Activated T-helper 17 cell treated with anti-CD3 and anti-CD28 coated beads, Interleukin-2, amount 50 U/mL, for 72 hours (primary cell): ENCODE data around the gene NEU3. TPM values are rescaled to one million over a fixed set of nuclear protein-coding genes. Genes with fewer than 3 reads are reported as not detected.
"Not testable (repeated sequence)": the region's sequence is repeated elsewhere in the genome, so short reads cannot be mapped to it uniquely, and the experiment has no call there.

Experiments
- ATAC-seq: fragments of 150-1000 bp; cut with Tn5 transposase; replicated peaks from 2 replicates; pipeline ENCODE4 v1.10.0; 2021; ENCODE audit warnings: mild to moderate bottlenecking, moderate library complexity
- H3K27ac Mint-ChIP-seq: one replicate; pipeline ENCODE4 v1.8.0; 2022; ENCODE audit warnings: mixed read lengths
- H3K27me3 Mint-ChIP-seq: one replicate; pipeline ENCODE4 v1.8.0; 2022; ENCODE audit warnings: mixed read lengths
- H3K36me3 Mint-ChIP-seq: one replicate; pipeline ENCODE4 v1.8.0; 2022; ENCODE audit warnings: low read depth, mild to moderate bottlenecking, mixed read lengths
- H3K4me1 Mint-ChIP-seq: one replicate; pipeline ENCODE4 v1.8.0; 2022; ENCODE audit warnings: mixed read lengths
- H3K4me3 Mint-ChIP-seq: one replicate; pipeline ENCODE4 v1.8.0; 2022; ENCODE audit warnings: mild to moderate bottlenecking, mixed read lengths
- H3K9me3 Mint-ChIP-seq: one replicate; pipeline ENCODE4 v1.8.0; 2022; ENCODE audit warnings: mixed read lengths
- total RNA-seq, 2 donors: library from RNA; stranded (reverse); gene quantifications; one replicate each; pipeline ENCODE4 v1.2.3, GENCODE V29; 2022

NEU3 gene
- total RNA-seq, 2 donors from 2014 or later: 19.5 to 26.4 TPM

DNA sequence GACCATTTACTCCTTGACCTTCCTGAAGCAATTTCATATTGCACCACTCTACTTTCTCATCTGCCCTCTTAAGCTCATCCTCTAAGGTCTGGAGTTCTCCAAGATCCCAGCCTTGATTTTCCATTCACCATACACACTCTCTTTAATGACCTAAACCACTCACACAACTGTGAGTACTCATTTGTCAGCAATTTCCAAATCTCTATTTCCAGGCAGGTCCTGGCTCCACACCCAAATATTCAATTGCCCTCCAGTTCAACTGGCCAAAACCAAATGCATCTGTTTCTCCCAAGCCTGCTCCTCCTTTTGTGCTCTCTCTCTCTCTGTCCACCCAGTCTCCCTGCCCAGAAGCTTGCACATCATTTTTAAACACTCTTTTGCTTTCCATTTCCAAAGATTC lies 39.6 kb downstream of the NEU3 start:
- Mint-ChIP-seq H3K36me3 (no peaks in the 10 kb centered on the region), H3K27ac (peak overlapping the region; percentile 16), H3K27me3 (no peaks in the 10 kb centered on the region), H3K4me3 (no peak overlapping the region), H3K4me1 (no peaks in the 10 kb centered on the region), H3K9me3 (no peaks in the 10 kb centered on the region)
- ATAC-seq: no peak

DNA sequence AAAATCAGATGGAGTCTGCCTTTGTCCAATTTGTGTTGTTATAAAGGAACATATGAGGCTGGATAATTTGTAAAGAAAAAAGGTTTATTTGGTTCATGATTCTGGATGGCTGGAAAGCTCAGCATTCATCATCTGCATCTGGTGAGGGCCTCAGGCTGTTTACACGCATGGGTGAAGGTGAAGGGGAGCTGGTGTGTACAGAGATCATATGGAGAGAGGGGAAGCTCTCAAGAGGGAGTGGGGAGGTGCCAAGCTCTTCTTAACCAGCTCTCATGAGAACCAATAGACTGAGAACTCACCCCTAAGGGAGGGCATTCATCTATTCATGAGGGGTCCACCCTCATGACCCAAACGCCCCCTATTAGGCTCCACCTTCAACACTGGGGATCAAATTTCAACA lies 40.0 kb downstream of the NEU3 start:
- peak overlapping the region; percentile 16 for H3K27ac Mint-ChIP-seq

DNA sequence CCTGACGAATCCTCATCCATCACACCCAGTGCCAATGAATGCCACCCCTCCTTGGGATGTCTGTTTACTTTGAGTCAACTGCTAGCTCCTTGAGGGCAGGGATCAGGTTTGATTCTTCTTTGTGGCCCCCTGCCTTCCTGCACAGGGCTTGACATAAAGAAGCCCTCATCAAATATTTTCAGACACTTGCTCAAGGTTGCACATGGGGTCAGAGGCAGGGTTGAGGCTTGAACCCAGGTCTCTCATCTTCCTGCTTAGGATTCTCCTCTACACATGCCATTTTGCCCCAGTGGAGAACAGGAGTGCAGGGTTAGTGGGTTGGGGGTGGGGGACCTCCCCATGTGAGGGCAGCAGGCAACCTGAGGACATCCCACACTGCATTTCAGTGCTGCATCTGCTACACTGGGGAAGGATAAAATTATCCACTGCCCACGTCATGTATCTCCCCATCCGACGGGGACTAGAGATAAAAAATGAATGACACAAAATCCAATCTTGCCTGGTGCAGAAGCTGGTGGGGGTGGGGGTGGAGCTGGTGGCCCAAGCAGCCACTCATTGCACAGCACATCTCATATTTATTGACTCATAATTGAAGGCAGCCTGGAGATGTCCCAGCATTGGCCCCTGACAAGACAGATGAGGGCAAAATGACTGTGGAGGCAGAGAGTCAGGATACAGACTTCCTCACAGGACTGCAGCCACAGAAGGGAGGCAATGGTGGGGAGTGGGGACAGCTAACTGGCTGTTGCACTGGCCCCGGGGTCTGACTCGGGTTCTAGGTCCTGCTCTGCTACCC lies 41.3 kb downstream of the NEU3 start:
- no peaks in the 10 kb centered on the region for H3K36me3 Mint-ChIP-seq
- no peaks in the 10 kb centered on the region for H3K27me3 Mint-ChIP-seq
- H3K4me3 Mint-ChIP-seq: no peak overlapping the region
- H3K27ac Mint-ChIP-seq: no peak overlapping the region
- no peaks in the 10 kb centered on the region for H3K4me1 Mint-ChIP-seq
- no peaks in the 10 kb centered on the region for H3K9me3 Mint-ChIP-seq
- no peak for ATAC-seq

More for the DNA sequence above, 40.0 kb downstream of the NEU3 start:
- Mint-ChIP-seq H3K36me3 (no peaks in the 10 kb centered on the region), H3K4me1 (no peaks in the 10 kb centered on the region), H3K27me3 (no peaks in the 10 kb centered on the region), H3K4me3 (no peak overlapping the region), H3K9me3 (no peaks in the 10 kb centered on the region)
- no peak for ATAC-seq

DNA sequence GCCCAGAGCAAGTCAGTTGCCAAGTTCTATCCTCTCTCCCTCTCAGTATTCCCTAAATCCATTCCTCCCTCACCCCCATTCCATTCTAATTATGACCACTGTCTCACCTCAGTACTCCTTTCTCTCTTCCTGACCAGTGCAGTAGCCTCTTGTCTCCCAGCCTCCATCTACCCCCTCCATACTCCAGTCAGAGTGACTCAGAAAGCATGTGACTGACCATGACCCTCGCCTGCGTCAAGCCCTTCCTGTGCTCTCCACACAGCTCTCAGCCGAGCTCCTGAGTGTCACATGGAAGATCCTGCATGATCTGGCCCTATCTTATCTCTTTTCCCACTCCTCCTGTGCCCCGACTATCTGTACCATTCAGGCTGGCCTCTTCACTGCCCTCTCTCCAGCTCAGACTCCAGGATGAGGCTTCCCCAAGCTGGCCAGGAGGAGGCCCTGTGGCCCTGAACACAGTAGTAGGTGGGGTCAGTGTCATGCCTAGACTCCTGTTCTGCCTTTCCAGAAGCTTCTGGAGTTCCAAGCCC lies 42.6 kb downstream of the NEU3 start:
- Mint-ChIP-seq H3K27ac (no peak overlapping the region), H3K36me3 (no peaks in the 10 kb centered on the region), H3K27me3 (no peaks in the 10 kb centered on the region), H3K4me1 (no peaks in the 10 kb centered on the region), H3K4me3 (no peak overlapping the region), H3K9me3 (no peaks in the 10 kb centered on the region)
- ATAC-seq: no peak

DNA sequence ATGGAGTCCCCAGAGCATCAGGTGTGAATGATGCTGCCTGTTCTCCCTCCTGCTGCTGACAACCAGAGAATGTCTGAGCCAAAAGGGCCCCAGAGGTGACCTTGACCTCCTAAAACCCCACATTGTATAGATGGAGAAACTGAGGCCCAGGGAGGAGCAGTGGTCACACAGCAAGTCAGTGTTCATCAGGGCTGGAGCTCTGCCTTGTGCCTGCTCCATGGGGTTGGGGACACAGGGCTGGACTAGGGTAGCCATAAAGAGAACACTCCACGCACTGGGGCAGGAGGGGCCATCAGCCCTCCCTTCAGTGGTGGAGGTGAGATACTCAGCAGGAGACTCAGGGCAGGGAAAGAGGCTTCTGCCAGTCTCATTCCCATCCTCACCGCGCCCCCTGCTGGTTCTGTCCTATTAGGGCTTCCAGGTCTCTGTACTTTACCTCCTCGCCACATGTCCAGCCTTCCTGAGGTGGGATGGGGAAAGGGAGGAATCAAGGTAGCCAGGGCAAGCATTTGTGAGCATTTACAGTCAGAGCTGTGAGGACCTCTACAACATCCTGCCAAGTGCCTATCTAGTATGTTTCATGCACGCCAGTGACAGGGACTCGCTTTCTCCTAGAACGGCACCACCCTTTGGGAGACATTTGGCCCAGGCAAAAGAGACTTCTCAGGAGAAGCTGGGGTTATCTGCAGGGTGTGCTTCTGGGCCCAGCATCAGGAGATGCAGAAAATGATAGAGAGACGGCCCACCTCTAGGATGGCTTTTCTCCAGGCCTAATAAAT lies 43.2 kb downstream of the NEU3 start:
- no peaks in the 10 kb centered on the region for H3K4me1 Mint-ChIP-seq
- no peaks in the 10 kb centered on the region for H3K9me3 Mint-ChIP-seq
- ATAC-seq: peak; percentile 70
- no peak overlapping the region for H3K27ac Mint-ChIP-seq
- no peaks in the 10 kb centered on the region for H3K27me3 Mint-ChIP-seq
- no peak overlapping the region for H3K4me3 Mint-ChIP-seq
- H3K36me3 Mint-ChIP-seq: no peaks in the 10 kb centered on the region

DNA sequence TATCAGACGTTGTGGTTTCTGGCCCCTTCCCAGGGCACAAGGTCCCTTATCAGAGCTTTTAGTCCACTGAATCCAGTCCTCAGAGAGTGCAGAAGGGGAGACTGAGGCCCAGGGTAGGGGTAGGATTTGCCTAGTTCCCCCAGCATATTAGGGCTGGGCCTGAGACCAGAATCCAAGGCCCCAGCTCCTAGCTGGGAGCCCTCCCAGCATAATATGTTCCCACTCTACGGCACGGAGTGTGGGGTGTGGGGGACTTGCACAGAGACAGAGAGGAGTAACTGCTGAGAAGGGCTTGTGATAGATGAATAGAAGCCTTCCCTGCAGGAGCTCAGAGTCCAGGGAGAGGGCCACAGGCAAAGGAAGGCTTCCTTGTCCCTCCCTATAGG lies 43.8 kb downstream of the NEU3 start:
- Mint-ChIP-seq H3K4me1 (no peaks in the 10 kb centered on the region), H3K36me3 (no peaks in the 10 kb centered on the region), H3K27me3 (no peaks in the 10 kb centered on the region), H3K4me3 (no peak overlapping the region), H3K9me3 (no peaks in the 10 kb centered on the region), H3K27ac (no peak overlapping the region)
- no peak for ATAC-seq

DNA sequence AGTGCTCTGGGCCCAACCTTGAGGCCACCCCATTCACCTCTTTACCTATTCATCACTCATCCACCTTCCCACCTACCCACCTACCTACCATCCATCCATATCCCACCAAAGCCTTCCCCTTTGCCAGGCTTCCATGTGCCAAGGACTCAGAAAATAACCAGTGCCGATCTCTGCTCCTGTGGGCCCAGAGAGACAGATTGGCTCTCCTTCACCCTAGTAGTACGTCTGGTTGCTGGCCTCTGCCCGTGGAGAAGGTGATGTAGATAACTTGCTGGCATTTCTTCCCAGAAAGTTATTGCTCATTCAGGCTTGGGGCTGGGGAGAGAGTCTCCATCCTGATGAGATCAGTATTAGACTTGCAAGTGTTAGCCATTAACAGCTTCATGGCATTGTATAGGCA lies 45.2 kb downstream of the NEU3 start:
- Mint-ChIP-seq H3K27ac (no peak overlapping the region), H3K36me3 (no peaks in the 10 kb centered on the region), H3K4me3 (no peak overlapping the region), H3K9me3 (no peaks in the 10 kb centered on the region), H3K4me1 (no peaks in the 10 kb centered on the region), H3K27me3 (no peaks in the 10 kb centered on the region)
- no peak for ATAC-seq

DNA sequence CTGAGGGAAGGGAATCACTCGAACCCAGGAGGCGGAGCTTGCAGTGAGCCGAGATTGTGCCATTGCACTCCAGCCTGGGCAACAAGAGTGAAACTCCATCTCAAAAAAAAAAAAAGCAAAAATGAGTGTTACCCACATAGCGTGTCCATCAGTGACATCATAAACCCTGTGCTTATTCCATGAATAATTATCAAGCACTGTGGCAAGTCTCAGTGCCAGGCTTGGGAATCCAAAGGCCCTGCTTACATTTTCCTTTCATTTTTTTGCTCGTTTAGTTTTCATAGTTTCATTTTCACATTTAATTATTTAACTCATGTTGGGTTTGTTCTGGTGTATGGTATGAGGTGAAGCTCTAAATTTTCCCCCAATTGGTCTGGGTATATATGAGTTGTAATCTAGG lies 46.5 kb downstream of the NEU3 start:
- no peaks in the 10 kb centered on the region for H3K4me1 Mint-ChIP-seq
- no peaks in the 10 kb centered on the region for H3K9me3 Mint-ChIP-seq
- no peak overlapping the region for H3K4me3 Mint-ChIP-seq
- no peak for ATAC-seq
- no peaks in the 10 kb centered on the region for H3K36me3 Mint-ChIP-seq
- H3K27me3 Mint-ChIP-seq: no peaks in the 10 kb centered on the region
- H3K27ac Mint-ChIP-seq: no peak overlapping the region

DNA sequence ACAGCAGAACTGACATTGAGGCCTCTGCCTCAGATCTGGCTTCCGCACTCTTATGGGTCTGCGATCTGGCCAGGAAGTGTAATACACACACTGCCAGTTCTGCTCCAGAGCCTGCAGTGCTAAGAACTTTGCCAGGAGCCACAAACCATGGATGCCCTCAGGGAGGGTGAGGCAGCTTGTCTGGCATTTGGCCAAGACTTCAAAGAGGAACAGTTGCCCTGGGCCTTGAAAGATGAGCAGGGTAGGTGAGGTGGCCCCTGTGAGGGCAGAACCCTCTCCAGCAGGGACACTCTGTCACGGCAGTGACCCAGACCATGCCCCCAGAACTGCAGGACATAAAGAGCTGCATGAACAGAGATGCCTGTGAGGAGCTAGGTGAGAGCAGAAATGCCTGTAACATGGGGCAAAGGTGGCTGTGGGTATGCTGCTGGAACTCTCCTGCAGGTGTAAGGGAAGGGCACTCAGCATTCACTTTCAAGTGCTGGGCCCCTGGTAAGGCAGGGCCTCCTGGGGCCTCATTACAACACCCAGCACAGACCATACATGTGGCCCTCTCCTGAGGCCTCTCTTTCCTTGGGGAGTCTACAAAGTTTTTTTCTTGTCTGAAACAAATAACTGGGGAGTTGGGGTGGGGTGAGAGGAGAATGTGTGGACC lies 47.3 kb downstream of the NEU3 start:
- ATAC-seq: no peak
- Mint-ChIP-seq H3K27me3 (peaks cover 4% of the 10 kb centered on the region), H3K9me3 (peaks cover 4% of the 10 kb centered on the region), H3K4me1 (no peaks in the 10 kb centered on the region), H3K36me3 (no peaks in the 10 kb centered on the region), H3K4me3 (no peak overlapping the region), H3K27ac (no peak overlapping the region)

DNA sequence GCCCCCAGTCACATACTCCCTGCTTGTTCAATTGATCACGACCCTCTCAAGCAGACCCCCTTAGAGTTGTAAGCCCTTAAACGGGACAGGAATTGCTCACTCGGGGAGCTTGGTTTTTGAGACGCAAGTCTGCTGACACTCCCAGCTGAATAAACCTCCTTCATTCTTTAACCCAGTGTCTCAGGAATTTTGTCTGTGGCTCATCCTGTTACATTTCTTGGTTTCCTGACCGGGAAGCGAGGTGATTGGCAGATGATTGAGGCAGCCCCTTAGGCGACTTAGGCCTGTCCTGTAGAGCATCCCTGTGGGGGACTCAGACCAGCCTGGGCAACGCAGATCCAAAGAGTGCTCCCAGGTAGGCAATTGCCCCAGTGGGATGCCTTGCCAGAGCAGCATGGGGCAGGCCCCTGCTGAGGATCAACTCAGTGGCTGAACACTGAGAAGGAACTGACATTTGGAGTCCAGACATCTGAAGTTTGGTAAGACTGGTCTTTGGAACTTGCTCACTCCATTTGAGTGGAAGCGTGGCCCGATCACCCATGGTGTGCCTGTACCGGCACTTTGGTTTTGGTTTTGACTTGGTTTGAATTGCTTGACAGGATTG lies 51.5 kb downstream of the NEU3 start:
- Mint-ChIP-seq H3K9me3 (peaks cover 6% of the 10 kb centered on the region), H3K27me3 (peaks cover 7% of the 10 kb centered on the region), H3K36me3 (no peaks in the 10 kb centered on the region), H3K4me1 (no peaks in the 10 kb centered on the region), H3K27ac (no peak overlapping the region), H3K4me3 (no peak overlapping the region)
- no peak for ATAC-seq

DNA sequence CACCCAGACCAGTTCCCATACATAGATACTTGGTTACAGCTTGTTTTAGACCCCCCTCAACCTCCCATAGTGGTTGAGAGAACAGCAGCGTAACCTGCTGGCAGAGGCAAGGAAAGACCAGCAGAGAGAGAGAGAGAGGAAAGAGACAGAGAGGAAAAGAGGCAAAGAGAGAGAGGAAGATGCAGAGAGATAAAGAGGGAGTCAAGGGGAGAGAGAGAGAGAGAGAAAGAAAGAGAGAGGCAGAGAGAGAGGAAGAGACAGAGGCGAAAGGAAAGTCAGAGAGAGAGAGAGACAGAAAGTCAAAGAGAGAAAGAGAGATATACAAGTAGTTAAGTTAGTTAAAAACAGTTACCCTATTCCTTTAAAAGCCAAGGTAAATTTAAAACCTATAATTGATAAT lies 52.5 kb downstream of the NEU3 start:
- peaks cover 7% of the 10 kb centered on the region for H3K27me3 Mint-ChIP-seq
- H3K27ac Mint-ChIP-seq: no peak overlapping the region
- no peak for ATAC-seq
- H3K9me3 Mint-ChIP-seq: peaks cover 6% of the 10 kb centered on the region
- no peak overlapping the region for H3K4me3 Mint-ChIP-seq
- no peaks in the 10 kb centered on the region for H3K4me1 Mint-ChIP-seq
- H3K36me3 Mint-ChIP-seq: no peaks in the 10 kb centered on the region

DNA sequence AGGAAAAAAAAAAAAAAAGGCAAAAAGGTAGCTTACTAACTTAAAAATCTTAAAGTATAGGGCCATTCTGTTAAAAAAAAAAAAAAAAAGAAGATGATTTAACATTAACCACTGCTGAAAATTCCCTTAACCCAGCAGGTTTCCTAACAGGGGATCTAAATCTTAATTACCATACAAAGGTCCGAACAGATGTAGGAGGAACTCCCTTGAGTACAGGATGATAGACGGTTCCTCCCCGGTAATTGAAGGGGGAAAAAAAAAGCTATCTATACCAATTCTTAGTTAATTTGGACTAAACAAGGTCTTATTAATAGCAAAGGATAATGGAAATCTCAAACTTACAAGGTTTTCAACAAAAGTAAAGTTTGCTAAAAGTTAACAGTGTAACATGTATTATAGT lies 53.1 kb downstream of the NEU3 start:
- not testable (repeated sequence) for H3K9me3 Mint-ChIP-seq, ATAC-seq, H3K4me3 Mint-ChIP-seq, H3K36me3 Mint-ChIP-seq, H3K27me3 Mint-ChIP-seq, H3K4me1 Mint-ChIP-seq, H3K27ac Mint-ChIP-seq

DNA sequence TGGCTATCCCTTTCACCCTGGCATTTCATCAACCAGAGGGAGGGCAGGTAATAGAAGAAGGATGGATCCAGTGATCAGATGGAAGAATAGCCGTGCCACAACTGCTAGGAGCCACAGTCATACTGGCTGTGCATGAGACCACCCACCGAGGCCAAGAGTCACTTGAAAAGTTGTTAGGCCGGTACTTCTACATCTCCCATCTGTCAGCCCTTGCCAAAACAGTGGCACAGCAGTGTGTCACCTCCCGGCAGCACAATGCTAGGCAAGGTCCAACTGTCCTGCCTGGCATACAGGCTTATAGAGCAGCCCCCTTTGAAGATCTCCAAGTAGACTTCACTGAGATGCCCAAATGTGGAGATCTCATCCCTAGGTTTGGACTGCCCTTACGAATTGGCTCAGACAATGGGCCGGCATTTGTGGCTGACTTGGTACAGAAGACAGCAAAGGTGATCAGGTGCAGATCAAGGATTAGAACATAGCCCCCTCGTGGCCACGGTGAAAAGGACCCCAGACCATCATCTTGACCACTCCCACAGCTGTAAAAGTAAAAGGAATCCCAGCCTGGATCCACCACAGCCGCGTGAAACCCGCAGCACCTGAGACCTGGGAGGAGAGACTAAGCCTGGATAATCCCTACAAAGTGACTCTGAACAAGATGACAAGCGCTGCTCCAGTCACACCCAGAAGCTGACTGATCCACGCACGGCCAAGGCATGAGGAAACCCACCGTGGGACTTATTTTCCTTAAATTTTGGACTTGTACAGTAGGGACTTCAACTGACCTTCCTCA lies 55.8 kb downstream of the NEU3 start:
- H3K9me3 Mint-ChIP-seq, H3K4me3 Mint-ChIP-seq, ATAC-seq, H3K27ac Mint-ChIP-seq, H3K27me3 Mint-ChIP-seq, H3K36me3 Mint-ChIP-seq, H3K4me1 Mint-ChIP-seq: not testable (repeated sequence)

DNA sequence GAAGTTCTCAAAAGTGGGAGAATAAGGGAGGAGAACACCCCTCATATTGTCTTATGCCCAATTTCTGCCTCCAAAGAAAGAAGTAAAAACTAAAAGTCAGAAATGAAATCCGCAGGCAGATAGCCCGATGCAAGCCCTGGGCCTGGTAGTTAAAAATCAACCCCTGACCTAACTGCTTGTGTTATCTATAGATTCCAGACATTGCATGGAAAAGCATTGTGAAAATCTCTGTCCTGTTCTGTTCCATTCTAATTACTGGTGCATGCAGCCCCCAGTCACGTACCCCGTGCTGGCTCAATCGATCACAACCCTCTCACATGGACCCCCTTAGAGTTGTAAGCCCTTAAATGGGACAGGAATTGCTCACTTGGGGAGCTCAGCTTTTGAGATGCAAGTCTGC lies 57.9 kb downstream of the NEU3 start:
- H3K9me3 Mint-ChIP-seq, H3K27me3 Mint-ChIP-seq, H3K36me3 Mint-ChIP-seq, H3K27ac Mint-ChIP-seq, ATAC-seq, H3K4me1 Mint-ChIP-seq, H3K4me3 Mint-ChIP-seq: not testable (repeated sequence)
